WERI-Rb-1 (cell line): ENCODE measurements around the gene KLK1.

Source experiments
- DNase-seq: peaks from one replicate; pipeline ENCODE4 v3.0.0-alpha.2; 2020
- H3K27ac ChIP-seq: fragments of 250-450 bp; sonication (Bioruptor Pico); 2 replicates; pipeline ENCODE4 v1.5.1; 2020; ENCODE audit warnings: mild to moderate bottlenecking, moderate library complexity
- H3K27me3 ChIP-seq: fragments of 250-450 bp; sonication (Bioruptor Pico); 2 replicates; pipeline ENCODE4 v1.5.1; 2021; ENCODE audit warnings: mild to moderate bottlenecking, low read depth, moderate library complexity; ENCODE audit not compliant: insufficient read depth, severe bottlenecking
- H3K36me3 ChIP-seq: fragments of 250-450 bp; sonication (Bioruptor Pico); 2 replicates; pipeline ENCODE4 v1.5.1; 2020; ENCODE audit warnings: mild to moderate bottlenecking, moderate library complexity
- H3K4me3 ChIP-seq: 2 replicates; pipeline ENCODE4 v1.5.1; 2011; ENCODE audit warnings: low read depth, mild to moderate bottlenecking, control low read depth, low read length
- H3K9me3 ChIP-seq: fragments of 250-450 bp; sonication (Bioruptor Pico); 2 replicates; pipeline ENCODE4 v1.5.1; 2021; ENCODE audit warnings: mild to moderate bottlenecking, moderate library complexity; ENCODE audit not compliant: severe bottlenecking
- CTCF ChIP-seq: IDR thresholded peaks from 2 replicates; pipeline ENCODE4 v1.5.1; 2011; ENCODE audit warnings: low read depth, mild to moderate bottlenecking, control low read depth, inconsistent platforms, low read length

Gene KLK1

DNA sequence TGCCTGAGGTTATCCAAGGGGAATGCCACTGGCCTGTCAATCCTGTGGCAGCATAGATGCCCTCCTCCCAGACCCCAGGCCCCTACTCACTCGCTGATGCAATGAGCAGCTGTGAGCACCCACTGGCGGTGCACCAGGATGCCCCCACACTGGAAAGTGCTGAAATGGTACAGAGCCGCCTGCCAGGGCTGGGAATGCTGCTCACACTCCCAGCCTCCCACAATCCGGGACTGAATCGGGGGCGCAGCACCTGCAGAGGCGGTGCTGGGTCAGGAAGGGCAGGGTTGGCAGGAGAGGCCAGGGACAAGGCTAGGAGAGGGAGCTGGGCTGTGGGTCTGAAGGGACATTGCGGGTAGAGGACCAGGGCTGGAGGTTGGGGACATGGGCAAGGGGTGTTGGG lies 2.0 kb downstream of the KLK1 start:
- no peaks in the 10 kb centered on the region for H3K36me3 ChIP-seq
- peaks cover under 1% of the 10 kb centered on the region for H3K9me3 ChIP-seq
- DNase-seq = no peak
- H3K27ac ChIP-seq = no peak overlapping the region
- H3K27me3 ChIP-seq = peaks cover 15% of the 10 kb centered on the region
- no peak for TF ChIP-seq CTCF
- H3K4me3 ChIP-seq = no peak overlapping the region

- no peaks in the 10 kb centered on the region for H3K9me3 ChIP-seq
- no peaks in the 10 kb centered on the region for H3K36me3 ChIP-seq
- peaks cover 12% of the 10 kb centered on the region for H3K27me3 ChIP-seq
- no peak for TF ChIP-seq CTCF
- no peak overlapping the region for H3K27ac ChIP-seq
- peak overlapping the region; percentile 15; the same call in 1 of the 2 replicates for H3K4me3 ChIP-seq
- no peak for DNase-seq
Observed at GRCh38 chr19:50821248-50821612, 2.4 kb downstream of the KLK1 start.

DNA sequence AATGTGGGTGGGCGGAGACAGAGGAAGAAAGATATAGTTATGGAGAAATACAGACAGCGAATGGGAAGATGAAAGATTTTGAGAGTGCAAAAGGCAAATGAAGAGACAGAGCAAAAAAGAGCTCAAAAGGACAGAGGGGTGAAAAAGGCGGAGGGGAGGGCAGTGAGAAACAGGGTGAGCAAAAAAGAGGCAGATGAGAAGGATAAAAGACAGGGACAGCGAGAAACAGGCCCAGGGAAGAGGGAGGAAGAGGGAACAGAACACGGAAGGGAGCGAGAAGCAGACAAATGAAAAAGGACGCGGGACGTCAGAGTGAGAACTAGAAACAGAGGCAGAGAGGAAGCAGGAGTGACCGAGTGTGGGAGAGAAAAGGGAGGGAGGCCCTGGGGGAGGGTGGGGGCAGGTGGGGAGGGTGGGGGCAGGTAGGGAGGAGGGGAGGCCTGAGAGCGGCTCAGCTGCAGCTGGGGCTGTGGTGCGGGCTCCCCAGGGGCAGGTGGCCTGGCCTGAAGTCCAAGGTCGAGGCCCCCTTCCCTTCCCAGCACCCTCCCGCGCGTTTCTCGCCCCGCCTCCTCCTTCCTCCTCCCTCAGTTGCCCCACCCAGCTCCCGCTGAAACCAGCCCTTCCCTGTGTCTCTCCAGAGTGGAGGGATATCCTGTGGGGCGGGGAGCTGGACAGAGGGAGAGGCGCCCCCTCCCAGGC lies 2.9 kb downstream of the KLK1 start:
- no peak for TF ChIP-seq CTCF

DNA sequence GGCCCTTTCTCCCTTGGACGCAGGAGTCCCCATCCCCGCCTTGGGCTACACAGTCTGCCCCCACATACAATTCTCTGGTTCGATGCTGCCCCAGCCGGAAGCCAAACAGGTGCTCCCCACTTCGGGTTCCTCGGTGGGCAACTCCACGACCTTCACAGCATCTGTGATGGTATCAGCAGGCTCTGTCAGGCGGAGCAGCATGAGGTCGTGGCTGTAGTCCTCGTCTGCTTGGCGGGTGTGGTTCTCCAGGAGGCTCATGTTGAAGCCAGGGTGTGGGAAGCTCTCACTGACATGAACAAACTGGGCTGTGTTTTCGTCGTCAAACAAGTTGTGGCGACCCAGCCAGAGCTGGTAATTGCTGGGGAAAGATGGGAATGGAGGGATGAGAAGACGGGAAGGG lies 3.5 kb downstream of the KLK1 start:
- Histone ChIP-seq H3K9me3 (peaks cover 8% of the 10 kb centered on the region), H3K36me3 (no peaks in the 10 kb centered on the region), H3K27me3 (peaks cover 6% of the 10 kb centered on the region), H3K4me3 (no peak overlapping the region), H3K27ac (no peak overlapping the region)
- DNase-seq = no peak
- TF ChIP-seq CTCF = no peak

More for the DNA sequence above, 2.9 kb downstream of the KLK1 start:
- H3K4me3 ChIP-seq = peak overlapping the region; percentile 15; the same call in 1 of the 2 replicates
- peaks cover 2% of the 10 kb centered on the region for H3K9me3 ChIP-seq
- H3K27ac ChIP-seq = no peak overlapping the region
- peaks cover 10% of the 10 kb centered on the region for H3K27me3 ChIP-seq
- no peaks in the 10 kb centered on the region for H3K36me3 ChIP-seq
- peak; percentile 65 for DNase-seq

DNA sequence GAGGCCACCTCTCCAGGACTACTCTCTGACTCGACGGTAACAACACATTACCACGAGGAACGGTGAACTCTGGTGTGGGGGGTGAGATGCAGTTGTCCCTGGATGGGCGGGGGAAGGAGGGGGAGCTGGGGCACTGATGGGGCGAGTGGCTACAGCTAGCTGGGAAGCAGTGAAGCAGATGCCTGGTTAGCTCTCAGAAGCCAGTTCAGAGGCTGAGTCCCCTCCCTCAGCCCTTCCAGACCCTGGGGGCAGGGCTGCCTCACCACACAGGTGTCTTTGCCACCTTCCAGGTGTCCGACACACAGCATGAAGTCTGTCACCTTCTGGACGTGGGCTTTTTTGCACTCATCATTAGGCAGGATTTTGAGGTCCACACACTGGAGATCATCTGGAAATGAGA lies 4.0 kb downstream of the KLK1 start:
- Histone ChIP-seq H3K36me3 (no peaks in the 10 kb centered on the region), H3K27me3 (peaks cover 6% of the 10 kb centered on the region), H3K27ac (no peak overlapping the region), H3K9me3 (peaks cover 8% of the 10 kb centered on the region), H3K4me3 (no peak overlapping the region)
- DNase-seq = no peak
- TF ChIP-seq CTCF = no peak
